Sigmoid colon (tissue), 4 donors: ENCODE measurements around the gene FAM234A.

Source experiments
- POLR2A ChIP-seq, 2 donors: fragments of 450-650 bp; IDR thresholded peaks; one replicate each; pipeline ENCODE4 v1.6.1; 2016; ENCODE audit warnings: antibody characterized with exemption in 2 of 2, mild to moderate bottlenecking in 2 of 2, moderate library complexity in 2 of 2
- POLR2AphosphoS5 ChIP-seq, 4 donors: sonication (generic); formaldehyde crosslinking; IDR thresholded peaks; one replicate each; pipeline ENCODE4 v1.6.1; 2017; ENCODE audit warnings: antibody characterized with exemption in 4 of 4
- TF ChIP-seq, protein P1 (sequence below), 4 experiments: fragments of 450-650 bp in 3 of 4; fragments of 200-600 bp in 1 of 4; IDR thresholded peaks; one replicate each; pipeline ENCODE4 v1.5.1; 2016 to 2019; ENCODE audit warnings: antibody characterized with exemption in 4 of 4, mild to moderate bottlenecking in 3 of 4, moderate library complexity in 2 of 4

DNA sequence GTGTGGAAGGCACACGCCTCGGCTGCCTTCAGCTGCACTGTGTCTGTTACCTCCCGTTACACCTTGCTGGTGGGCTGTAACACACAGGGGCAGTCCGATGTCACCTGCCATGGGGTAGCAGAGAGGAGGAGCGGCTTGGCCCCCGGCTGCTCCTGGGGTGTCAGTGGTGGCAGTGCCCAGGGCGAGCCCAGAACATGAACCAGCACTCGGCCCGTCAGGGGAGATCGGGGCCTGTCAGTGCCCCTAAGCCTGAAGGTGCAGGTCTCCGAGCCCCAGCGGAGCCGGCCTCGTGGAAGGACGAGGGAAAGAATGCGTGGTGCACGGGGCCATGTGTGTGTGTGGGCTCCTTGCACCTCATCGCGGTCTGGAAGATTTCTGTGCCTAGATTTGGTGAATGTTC is 25.7 kb downstream of the FAM234A start:
- TF ChIP-seq, protein P1, sequence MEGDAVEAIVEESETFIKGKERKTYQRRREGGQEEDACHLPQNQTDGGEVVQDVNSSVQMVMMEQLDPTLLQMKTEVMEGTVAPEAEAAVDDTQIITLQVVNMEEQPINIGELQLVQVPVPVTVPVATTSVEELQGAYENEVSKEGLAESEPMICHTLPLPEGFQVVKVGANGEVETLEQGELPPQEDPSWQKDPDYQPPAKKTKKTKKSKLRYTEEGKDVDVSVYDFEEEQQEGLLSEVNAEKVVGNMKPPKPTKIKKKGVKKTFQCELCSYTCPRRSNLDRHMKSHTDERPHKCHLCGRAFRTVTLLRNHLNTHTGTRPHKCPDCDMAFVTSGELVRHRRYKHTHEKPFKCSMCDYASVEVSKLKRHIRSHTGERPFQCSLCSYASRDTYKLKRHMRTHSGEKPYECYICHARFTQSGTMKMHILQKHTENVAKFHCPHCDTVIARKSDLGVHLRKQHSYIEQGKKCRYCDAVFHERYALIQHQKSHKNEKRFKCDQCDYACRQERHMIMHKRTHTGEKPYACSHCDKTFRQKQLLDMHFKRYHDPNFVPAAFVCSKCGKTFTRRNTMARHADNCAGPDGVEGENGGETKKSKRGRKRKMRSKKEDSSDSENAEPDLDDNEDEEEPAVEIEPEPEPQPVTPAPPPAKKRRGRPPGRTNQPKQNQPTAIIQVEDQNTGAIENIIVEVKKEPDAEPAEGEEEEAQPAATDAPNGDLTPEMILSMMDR (IDR thresholded peaks at IDR 0.05) = no peak
- TF ChIP-seq POLR2AphosphoS5 (IDR thresholded peaks at IDR 0.05) (no peak), POLR2A (IDR thresholded peaks at IDR 0.05) (no peak)
